OCI-LY7 (cell line): Measurements from ENCODE around the gene KSR1.

Source experiments
- CTCF ChIP-seq: fragments of 200-600 bp; sonication (generic); conservative IDR thresholded peaks from 2 replicates; pipeline ENCODE4 v1.5.1; 2014; ENCODE audit warnings: mild to moderate bottlenecking, antibody characterized with exemption, low read length, moderate library complexity, mixed read lengths
- EZH2phosphoT487 ChIP-seq: fragments of 200-600 bp; sonication (generic); IDR thresholded peaks from 2 replicates; pipeline ENCODE4 v1.6.1; 2018; ENCODE audit warnings: low read depth, borderline replicate concordance, mild to moderate bottlenecking, mixed run types, antibody characterized with exemption, low read length, moderate library complexity, mixed read lengths

DNA sequence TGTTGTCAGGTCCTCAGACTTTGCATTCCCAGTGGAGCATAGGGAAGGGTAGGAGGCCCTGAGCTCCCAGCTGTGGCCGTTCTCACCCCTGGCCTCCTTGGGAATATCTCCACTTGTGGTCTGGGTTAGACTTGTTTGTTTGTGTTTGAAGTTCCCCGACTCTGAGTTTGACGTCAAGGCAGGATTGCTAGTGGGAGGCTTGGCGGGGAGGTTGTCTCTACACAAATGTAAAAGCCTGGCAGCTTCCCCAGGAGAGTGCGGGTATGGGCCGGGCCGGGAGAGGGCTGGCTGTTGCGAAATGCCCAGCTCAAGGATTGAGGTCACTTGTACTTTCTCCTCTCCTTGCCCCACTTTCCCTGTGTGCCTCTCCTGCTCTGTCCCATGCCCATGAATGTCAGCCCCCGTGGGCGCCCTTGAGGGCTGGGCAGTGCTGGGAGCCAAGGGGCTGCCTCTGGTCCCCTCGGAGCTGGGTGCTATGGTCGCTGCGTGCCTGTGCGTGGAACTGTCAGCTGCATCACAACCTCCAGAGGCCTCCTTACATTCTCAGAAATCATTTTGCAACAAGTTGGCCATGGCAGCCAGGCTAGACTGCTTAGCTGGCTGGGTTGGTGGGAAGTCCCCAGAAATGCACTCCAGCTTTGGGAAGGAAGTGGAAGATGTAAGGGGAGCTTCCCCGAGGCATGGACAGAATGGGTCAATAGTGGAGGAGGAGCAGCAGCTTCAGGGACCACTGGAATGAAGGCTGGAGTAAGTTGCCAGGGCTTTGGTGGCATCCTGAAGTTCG is 84.3 kb downstream of the KSR1 start:
- TF ChIP-seq CTCF, result no peak
- no peak for TF ChIP-seq EZH2phosphoT487
